ENCODE results near the gene HNRNPA0.
A peak's percentile ranks its signal among the peaks of the same experiment; 100 is the strongest.

Gene HNRNPA0

DNA sequence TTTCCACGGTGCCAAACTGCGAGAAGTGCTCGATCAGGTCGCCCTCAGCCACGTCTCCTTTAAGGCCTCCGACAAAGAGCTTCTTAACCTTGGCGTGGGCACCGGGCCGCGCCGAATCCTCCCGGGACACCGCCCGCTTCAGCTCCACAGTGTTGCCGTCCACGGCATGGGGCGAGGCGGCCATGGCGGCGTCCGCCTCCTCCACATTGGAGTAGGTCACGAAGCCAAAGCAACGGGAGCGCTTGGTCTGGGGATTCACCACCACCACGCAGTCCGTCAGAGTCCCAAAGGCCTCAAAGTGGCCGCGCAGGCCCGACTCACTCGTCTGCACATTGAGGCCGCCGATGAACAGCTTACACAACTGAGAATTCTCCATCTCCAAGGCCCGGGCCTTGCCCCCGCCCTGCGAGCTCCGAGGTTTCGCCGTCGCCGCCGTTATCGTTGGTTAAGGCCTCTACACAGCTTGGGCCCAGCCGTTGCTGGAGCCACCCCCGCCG is 424 bp downstream of the HNRNPA0 start:
- H3K27ac ChIP-seq = peak overlapping the region; percentile 98
- TF ChIP-seq, protein P1, sequence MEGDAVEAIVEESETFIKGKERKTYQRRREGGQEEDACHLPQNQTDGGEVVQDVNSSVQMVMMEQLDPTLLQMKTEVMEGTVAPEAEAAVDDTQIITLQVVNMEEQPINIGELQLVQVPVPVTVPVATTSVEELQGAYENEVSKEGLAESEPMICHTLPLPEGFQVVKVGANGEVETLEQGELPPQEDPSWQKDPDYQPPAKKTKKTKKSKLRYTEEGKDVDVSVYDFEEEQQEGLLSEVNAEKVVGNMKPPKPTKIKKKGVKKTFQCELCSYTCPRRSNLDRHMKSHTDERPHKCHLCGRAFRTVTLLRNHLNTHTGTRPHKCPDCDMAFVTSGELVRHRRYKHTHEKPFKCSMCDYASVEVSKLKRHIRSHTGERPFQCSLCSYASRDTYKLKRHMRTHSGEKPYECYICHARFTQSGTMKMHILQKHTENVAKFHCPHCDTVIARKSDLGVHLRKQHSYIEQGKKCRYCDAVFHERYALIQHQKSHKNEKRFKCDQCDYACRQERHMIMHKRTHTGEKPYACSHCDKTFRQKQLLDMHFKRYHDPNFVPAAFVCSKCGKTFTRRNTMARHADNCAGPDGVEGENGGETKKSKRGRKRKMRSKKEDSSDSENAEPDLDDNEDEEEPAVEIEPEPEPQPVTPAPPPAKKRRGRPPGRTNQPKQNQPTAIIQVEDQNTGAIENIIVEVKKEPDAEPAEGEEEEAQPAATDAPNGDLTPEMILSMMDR (IDR thresholded peaks at IDR 0.05) = no peak

DNA sequence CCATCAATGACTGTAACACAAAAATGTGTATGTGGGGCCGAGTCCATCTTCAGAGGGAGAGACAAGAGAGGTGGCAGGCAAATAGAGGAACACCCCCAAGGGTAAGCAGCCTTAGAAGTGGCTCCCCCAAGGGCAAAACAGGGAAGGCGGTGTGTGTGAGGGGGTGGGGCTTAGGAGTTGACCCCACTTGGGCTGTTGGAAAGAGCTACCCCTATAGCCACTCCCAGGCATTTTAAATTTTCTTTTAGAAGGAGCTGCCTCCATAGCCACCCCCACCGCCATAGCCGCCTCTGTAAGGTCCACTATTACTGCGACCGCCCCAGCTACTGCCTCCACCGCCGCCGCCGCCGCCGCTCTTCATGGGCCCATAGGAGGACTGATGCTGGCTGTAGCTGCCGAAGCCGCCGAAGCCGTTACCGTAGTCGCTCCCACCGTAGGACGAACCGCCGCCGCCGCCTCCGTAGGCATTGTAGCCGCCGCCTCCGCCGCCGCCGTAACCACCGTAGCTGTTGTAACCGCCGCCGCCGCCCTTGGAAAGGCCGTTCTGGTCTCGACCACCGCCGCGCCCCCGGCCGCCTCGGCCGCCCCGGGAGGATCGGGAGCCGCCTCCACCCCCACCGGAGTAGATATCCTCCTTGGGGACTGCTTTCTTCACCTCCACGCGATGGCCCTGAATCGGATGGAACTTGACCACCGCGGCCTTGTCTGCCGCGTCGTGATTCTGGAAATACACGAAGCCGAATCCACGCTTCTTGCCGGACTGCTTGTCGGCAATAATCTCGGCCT is 1.1 kb downstream of the HNRNPA0 start:
- no peak for TF ChIP-seq ZFX (IDR thresholded peaks at IDR 0.05; ENCODE audit: borderline replicate concordance)
- TF ChIP-seq, protein P1 (IDR thresholded peaks at IDR 0.05) = no peak
- H3K27ac ChIP-seq = peak overlapping the region; percentile 98

DNA sequence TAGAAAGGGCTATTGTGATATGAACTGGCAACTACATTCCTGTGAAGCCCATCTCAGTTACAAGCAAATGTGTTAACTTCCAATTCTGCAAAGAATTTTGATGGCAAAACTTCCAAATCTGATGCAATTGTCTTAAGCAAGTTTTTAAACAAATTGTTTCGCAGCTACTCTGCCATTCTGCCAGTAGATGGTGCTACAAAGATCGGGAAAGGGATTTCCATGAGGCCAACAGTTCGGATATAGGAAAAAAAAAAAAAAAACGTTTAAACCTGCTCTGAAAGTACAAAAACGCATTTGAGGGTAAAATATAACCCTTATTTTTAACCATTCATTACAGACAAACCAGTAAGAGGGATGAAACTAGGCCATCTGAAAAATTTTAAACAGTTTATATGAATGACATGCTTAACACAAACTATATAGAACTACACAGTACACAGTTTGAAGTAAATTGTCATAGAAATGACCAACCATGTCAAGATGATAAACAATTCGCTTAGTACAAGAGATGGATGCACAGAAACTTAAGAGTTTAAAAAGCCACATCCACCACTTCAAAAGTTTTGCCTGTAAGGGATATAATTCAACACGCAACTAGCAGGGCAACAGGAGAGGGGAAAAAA is 2.2 kb downstream of the HNRNPA0 start:
- H3K27ac ChIP-seq = peak overlapping the region; percentile 98
- TF ChIP-seq, protein P1 (IDR thresholded peaks at IDR 0.05) = peak; percentile 93
- no peak for TF ChIP-seq ZFX (IDR thresholded peaks at IDR 0.05; ENCODE audit: borderline replicate concordance)

DNA sequence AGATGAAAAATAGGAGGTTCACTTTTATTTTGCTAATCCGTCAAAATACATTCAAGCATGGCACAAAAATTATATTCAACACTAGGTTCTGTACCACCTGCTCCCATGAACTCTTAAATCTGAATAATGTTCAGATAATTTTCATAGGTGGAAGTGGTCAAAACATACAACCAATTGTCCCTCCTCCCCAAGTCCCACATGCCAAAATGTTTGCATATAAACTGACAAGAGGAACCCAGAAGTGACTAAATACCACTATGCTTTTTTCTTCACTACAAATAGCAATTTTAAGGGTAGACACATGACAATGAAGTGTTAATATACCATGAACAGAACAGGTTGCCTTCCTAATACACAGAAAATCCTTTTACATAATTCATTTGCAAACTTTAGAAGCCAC is 3.7 kb downstream of the HNRNPA0 start:
- H3K27ac ChIP-seq = no peak overlapping the region
- TF ChIP-seq, protein P1 (IDR thresholded peaks at IDR 0.05) = no peak
- no peak for TF ChIP-seq ZFX (IDR thresholded peaks at IDR 0.05; ENCODE audit: borderline replicate concordance)

DNA sequence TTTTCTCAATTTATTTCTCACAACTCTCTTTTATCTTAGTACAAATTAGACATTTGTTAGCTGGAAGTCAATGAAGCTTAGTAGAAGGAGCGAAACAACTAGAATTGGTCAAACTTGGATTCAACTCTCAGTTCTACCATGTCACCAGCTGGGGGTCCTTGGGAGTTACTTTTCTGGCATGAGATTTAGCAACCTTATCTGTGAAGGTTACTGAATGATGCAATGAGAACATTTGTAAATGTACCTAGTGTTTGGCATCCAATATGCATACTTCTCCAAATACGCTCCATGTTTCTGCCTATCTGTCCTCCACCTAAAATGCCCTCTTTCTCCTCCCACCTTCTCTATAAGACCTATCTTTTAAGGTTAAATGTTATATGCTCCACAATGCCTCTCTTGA is 6.3 kb downstream of the HNRNPA0 start:
- no peak overlapping the region for H3K27ac ChIP-seq
- no peak for TF ChIP-seq ZFX (IDR thresholded peaks at IDR 0.05; ENCODE audit: borderline replicate concordance)
- TF ChIP-seq, protein P1 (IDR thresholded peaks at IDR 0.05) = no peak

DNA sequence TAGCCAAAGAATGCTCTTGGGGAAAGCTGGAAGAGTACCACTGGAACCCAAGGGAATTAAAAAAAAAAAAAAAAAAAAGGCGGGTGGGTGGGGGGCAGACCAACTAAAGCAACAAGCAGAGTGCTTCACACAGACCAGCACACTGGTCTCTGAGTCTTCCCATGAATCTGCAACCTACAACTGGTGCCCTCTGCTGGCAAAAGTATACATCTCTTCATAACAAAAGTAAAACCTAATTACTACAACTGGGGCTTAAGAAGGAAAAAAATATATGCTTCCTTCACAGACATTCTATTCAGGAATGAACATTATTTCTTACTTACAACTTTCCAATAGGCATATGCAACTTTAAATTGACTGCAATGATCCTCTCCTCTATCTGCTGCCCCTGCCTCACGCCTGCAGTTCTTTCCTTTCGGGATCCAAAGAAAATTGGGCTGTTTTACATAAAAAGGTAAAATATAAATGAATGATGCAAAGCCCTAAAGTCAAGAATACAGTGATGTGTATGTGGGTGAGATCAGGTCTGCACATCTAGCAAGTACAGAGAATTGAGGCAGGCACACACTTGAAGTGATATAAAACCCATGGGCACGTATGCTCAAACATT is 11.0 kb downstream of the HNRNPA0 start:
- H3K27ac ChIP-seq = no peak overlapping the region
- TF ChIP-seq, protein P1 (IDR thresholded peaks at IDR 0.05) = peak; percentile 87
- TF ChIP-seq ZFX (IDR thresholded peaks at IDR 0.05; ENCODE audit: borderline replicate concordance) = no peak

DNA sequence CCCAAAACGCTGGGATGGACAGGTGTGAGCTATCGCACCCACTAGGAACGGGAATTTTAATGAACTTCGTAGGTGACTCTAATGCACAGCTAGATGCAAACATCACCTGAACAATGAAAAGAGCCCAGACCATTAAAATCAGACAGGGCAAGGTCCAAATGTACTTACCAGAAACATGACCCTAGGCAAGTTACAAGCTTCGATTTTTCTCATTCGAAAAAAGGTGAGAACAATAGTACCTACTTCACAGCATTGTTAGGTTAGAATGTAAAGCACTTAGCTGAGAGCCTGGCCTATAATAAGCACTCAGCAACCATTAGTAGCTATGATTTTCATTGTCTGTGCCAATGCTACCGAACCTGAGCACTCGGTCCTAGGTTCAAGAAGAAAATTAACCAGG is 12.4 kb downstream of the HNRNPA0 start:
- no peak for TF ChIP-seq ZFX (IDR thresholded peaks at IDR 0.05; ENCODE audit: borderline replicate concordance)
- TF ChIP-seq, protein P1 (IDR thresholded peaks at IDR 0.05) = no peak

More for the DNA sequence above, 12.4 kb downstream of the HNRNPA0 start:
- no peak overlapping the region for H3K27ac ChIP-seq

Data from 22Rv1 (cell line).